WI38 (cell line): ENCODE measurements around the gene VMP1.
"Not testable (repeated sequence)": the region's sequence is repeated elsewhere in the genome, so short reads cannot be mapped to it uniquely, and the experiment has no call there.

ENCODE experiments used
- H3K4me3 ChIP-seq: 2 replicates; pipeline ENCODE4 v1.5.1; 2011; ENCODE audit warnings: low read depth, mild to moderate bottlenecking, control low read depth, low read length
- TF ChIP-seq, protein P1 (sequence below): IDR thresholded peaks from 2 replicates; pipeline ENCODE4 v1.5.1; 2012; ENCODE audit warnings: low read depth, mild to moderate bottlenecking, control low read depth, low read length

The VMP1 gene

GRCh38 chr17:59793205-59793604 is 85.8 kb downstream of the VMP1 start:
- TF ChIP-seq, protein P1, sequence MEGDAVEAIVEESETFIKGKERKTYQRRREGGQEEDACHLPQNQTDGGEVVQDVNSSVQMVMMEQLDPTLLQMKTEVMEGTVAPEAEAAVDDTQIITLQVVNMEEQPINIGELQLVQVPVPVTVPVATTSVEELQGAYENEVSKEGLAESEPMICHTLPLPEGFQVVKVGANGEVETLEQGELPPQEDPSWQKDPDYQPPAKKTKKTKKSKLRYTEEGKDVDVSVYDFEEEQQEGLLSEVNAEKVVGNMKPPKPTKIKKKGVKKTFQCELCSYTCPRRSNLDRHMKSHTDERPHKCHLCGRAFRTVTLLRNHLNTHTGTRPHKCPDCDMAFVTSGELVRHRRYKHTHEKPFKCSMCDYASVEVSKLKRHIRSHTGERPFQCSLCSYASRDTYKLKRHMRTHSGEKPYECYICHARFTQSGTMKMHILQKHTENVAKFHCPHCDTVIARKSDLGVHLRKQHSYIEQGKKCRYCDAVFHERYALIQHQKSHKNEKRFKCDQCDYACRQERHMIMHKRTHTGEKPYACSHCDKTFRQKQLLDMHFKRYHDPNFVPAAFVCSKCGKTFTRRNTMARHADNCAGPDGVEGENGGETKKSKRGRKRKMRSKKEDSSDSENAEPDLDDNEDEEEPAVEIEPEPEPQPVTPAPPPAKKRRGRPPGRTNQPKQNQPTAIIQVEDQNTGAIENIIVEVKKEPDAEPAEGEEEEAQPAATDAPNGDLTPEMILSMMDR: no peak
- no peak overlapping the region for H3K4me3 ChIP-seq

DNA sequence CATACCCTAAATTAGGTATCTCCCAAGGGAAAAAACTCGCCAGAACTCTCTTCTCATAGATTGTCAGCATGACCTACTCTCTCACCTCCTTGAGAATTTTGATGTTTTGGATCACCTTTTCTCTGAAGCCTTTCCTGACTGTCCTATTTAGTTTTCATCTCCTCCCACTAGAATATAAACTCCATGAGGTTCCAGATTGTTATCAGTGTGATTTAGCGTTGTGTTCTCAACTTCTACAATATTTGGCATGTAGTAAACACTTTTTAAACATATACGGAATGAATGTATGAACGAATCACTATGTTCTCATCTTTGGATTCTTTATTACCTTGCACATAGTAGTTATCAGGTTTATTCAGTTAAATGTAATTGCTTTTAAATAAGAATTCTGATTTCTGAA is 88.7 kb downstream of the VMP1 start:
- no peak overlapping the region for H3K4me3 ChIP-seq
- TF ChIP-seq, protein P1: no peak

GRCh38 chr17:59796785-59797205 is 89.3 kb downstream of the VMP1 start:
- H3K4me3 ChIP-seq: no peak overlapping the region
- TF ChIP-seq, protein P1: no peak

DNA sequence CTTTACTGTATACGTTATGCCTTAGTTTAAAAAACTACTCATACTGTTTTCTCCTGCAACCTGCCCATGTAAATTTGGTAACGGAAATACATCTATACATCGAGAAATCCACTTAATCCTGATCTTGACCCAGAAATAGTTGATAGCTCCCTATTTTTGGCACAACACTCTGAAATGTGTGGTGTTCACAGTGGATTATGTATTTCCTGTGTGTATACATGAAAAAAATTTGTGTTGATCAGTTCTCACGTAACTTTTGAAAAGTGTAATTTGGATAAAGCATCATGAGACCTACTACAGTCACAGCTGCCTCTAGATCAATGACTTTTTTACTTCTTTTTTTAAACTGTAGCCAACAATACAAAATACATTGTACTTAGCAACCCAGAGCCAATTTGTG is 90.7 kb downstream of the VMP1 start:
- TF ChIP-seq, protein P1: no peak
- H3K4me3 ChIP-seq: no peak overlapping the region

GRCh38 chr17:59800530-59800942 is 93.1 kb downstream of the VMP1 start:
- TF ChIP-seq, protein P1: no peak
- H3K4me3 ChIP-seq: no peak overlapping the region

DNA sequence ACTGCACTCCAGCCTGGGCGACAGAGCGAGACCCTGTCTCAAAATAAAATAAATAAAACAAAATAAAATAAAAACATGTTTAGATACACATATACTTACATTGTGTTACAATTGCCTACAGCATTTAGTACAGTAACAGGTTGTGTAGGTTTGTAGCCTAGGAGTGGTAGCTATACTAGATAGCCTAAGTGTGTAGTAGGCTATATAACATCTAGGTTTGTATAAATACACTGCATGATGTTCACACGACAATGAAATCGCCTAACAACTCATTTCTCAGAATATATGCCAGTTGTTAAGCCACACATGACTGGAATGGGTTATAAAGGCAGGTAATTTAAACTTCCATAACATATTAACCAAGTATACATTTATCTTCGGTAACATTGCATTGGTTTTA is 94.7 kb downstream of the VMP1 start:
- no peak overlapping the region for H3K4me3 ChIP-seq
- TF ChIP-seq, protein P1: no peak

GRCh38 chr17:59804901-59805465 is 97.5 kb downstream of the VMP1 start:
- TF ChIP-seq, protein P1: no peak
- H3K4me3 ChIP-seq: peak overlapping the region; percentile 19; the same call in 1 of the 2 replicates

DNA sequence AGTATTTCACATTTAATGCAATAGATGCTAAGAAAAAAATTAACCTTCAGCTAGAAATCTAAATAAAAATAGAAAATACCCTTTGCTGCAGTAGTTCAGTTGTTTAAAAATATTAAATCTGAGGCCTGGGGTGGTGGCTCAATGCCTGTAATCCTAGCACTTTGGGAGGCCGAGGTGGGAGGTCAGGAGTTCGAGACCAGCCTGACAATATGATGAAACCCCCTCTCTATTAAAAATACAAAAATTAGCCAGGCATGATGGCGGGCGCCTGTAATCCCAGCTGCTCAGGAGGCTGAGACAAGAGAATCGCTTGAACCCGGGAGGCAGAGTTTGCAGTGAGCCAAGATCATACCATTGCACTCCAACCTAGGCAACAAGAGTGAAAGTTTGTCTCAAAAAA is 98.9 kb downstream of the VMP1 start:
- not testable (repeated sequence) for H3K4me3 ChIP-seq
